GM18858 (cell line): ENCODE measurements around the gene PIGR.
"Not testable (repeated sequence)": the region's sequence is repeated elsewhere in the genome, so short reads cannot be mapped to it uniquely, and the experiment has no call there.

Source experiments
- ATAC-seq: cut with Tn5 transposase; IDR thresholded peaks from one replicate; pipeline ENCODE4 v1.9.1; 2021; ENCODE audit not compliant: unreplicated experiment

The PIGR gene

GRCh38 chr1:206935491-206936067 is 10.7 kb downstream of the PIGR start:
- ATAC-seq = no peak

GRCh38 chr1:206933333-206933945 is 12.8 kb downstream of the PIGR start:
- no peak for ATAC-seq

GRCh38 chr1:206932177-206932576 is 14.1 kb downstream of the PIGR start:
- no peak for ATAC-seq

GRCh38 chr1:206931709-206932108 is 14.6 kb downstream of the PIGR start:
- ATAC-seq = no peak

DNA sequence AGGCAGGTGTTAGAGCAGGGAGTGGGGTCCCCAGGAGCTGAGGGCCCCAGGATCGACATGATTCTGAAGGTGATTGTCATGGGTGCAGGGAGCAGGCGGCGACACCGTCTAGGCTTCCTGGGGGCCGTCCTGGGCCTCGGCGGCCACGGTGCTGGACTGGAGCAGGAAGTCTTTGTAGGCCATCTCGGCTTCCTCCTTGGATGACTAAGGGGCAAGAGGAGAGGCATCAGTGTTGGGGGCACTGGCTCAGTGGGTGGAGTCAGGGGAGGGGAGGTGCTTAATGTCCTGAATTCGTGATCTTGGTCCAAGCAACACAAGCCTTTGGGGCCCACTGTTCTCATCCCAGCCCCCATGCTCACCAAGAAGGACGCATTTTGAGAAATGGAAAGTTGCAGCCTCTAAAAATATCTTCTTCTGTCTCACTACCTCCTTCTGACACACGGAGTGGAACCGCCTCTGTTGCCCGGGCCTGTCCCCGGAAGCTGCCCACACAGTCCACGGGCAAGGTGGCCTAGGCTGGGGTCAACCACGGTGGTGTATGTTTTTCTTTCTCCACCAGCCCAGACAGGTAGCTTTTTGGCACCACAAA is 16.0 kb downstream of the PIGR start:
- peak; percentile 85 for ATAC-seq

GRCh38 chr1:206929524-206929923 is 16.7 kb downstream of the PIGR start:
- ATAC-seq = no peak

GRCh38 chr1:206926286-206926685 is 20.0 kb downstream of the PIGR start:
- no peak for ATAC-seq

DNA sequence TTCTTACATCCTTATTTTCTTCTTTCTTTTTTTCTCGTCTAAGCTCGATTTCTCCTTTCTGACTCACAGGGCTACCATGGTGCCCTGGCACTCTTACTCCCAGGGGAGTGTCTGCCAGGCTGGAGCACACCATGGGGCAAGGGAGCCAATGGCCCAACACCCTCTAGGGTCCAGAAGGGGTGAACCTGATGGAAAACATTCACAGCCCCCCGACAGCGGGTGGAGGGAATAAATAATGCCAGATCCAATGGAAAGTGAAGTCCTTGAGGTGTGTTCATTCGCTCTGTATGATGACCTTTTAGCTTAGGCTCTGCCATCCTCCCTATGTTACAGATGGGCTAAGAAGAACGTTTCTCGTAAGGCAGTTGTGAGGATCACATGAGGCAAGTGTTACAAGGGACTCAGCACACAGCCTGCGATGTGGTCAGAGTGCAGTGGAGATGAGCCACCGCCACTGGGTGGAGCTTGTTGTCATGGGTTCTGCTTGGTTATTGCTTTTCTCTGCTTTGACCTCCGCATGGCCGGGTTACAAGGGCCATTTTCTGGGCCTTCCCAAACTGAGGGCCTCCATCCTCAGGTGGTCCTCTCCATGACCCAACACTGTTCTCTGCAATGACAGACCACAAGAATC is 21.0 kb downstream of the PIGR start:
- peak; percentile 34 for ATAC-seq

DNA sequence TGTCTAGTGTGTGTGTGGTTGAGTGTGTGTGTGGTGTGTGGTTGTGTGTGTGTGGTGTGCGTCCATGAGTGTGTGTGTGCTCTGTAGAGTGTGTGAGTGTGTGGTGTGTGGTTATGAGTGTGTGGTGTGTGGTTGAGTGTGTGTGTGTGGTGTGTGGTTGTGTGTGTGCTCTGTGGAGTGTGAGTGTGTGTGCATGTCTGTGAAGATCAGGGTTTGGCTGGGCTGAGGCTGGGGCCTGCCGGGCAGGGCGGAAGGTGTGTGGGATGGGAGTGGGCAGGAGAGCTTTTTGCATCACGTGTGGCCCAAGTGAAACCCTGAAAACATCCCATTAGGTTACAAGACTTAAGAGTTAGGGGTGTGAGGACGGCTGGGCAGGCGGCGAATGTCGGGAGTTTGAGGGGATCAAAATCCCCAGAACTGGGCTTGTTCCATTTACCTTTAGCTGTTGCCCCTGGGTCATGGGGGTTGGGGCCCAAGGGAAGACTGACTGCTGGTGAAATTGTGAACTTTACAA is 21.6 kb downstream of the PIGR start:
- peak; percentile 14 for ATAC-seq

DNA sequence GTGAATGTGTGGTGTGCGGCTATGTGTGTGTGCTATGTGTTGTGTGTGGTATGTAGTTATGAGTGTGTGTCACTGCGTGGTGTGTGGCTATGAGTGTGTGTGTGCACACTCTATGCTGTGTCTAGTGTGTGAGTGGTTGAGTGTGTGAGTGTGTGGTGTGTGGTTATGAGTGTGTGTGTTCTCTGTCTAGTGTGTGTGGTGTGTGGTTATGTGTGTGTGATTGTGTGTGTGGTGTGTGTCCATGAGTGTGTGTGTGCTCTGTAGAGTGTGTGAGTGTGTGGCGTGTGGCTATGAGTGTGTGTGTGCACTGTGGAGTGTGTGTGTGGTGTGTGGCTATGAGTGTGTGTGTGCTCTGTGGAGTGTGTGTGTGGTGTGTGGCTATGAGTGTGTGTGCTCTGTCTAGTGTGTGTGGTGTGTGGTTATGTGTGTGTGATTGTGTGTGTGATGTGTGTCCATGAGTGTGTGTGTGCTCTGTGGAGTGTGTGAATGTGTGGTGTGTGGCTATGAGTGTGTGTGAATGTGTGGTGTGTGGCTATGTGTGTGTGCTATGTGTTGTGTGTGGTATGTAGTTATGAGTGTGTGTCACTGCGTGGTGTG is 22.2 kb downstream of the PIGR start:
- ATAC-seq = not testable (repeated sequence)

DNA sequence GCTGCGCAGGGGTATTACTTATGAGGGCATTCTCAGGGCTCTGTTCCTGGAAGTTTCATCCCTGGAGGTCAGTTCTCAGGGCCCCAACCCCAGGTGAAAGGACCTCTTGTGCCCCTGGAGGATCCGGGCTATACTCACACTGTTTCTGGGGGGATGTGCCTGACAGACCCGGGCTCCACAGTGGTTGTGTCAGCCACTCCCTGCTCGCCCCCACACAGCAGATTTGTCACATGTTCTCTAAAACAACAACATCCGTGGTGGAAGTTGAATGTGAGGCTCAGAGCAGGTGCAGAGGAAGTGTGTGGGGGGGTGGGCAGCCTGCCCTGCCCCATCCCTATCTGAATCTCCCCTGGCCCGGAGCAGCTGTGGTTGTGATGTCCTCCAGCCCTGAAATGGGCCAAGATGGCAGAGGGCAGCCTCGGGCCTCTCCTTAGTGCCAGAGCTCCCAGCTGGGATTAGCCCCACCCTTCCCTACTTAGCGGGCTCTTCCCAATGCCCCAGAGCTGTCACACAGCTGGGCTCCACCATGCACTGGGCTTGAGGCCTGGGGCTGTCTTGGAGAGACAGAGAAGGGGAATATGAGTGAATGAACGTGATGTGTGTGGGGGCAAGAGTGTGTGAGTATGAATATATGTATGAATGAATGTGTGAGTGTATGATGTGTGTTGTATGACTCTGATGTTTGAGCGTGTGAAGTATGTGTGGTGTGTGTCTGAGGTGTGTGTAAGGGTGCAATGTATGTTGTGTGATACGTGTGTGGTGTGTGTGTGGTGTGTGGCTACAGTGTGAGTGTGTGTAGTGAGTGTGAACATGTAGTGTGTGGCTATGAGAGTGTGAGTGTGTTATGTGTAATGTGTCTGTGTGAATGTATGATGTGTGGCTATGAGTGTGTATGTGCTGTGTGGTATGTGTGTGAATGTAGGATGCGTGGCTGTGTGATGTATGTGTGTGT is 23.0 kb downstream of the PIGR start:
- no peak for ATAC-seq

GRCh38 chr1:206922524-206922923 is 23.7 kb downstream of the PIGR start:
- no peak for ATAC-seq

GRCh38 chr1:206921772-206922265 is 24.4 kb downstream of the PIGR start, which contains the start of gene FCMR:
Gene FCMR, minus strand, starts transcription at chr1:206921941. Its CDS starts 87 bp downstream, at chr1:206921854.
- ATAC-seq = no peak

DNA sequence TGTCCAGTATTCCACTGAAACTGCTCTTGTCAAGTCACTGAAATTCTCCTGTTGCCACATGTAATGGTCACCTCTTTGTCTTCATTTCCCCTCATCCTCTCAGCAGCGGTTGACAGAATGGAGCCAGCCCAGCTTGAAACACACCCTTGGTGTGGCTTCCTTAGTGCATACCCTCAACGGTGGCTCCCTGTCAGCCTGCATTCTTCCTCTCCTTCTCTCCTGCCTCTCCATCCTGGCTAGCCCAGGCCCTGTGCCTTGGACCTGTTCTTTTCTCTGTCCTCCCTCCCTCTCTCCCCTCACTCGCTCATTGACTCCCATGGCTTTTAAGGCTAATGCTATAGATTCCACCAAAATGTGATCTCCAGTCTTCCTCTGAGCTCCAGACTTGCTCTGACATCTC is 28.2 kb downstream of the PIGR start:
- ATAC-seq = no peak

DNA sequence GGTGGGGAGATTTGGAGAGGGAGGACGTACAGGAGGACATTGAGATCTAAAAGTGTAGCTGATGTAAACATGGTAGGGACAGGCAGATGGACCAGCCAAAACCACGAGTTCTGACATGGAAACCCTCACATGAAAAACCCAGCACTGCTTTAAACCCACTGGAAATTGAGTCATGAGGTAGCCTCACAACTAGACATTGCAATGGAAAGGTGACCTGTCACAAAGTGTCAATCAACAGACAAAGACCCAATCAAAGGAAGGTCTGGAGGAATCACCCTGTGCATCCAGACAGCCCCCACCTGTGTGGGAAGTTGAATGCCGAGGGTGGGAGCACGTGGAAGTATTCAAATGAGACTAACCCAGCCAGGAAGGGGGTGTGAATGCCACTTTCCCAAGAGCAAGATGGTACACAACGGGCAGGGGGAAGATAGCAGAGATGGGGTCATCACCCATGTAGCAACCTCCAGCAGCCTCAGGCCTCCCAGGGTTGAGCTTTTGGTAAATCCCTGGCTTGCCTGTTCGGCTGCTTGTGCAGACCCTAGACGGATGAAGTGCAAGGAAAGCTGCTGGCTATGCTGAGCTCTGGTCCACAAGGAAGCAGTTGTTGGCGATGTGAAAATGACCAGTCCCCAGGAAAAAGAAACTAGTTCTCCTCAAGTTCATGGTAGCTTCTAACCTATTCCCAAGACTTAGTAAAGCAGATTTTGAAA is 30.1 kb downstream of the PIGR start:
- no peak for ATAC-seq

- no peak for ATAC-seq
Measured at GRCh38 chr1:206915030-206915735, 31.1 kb downstream of the PIGR start.

DNA sequence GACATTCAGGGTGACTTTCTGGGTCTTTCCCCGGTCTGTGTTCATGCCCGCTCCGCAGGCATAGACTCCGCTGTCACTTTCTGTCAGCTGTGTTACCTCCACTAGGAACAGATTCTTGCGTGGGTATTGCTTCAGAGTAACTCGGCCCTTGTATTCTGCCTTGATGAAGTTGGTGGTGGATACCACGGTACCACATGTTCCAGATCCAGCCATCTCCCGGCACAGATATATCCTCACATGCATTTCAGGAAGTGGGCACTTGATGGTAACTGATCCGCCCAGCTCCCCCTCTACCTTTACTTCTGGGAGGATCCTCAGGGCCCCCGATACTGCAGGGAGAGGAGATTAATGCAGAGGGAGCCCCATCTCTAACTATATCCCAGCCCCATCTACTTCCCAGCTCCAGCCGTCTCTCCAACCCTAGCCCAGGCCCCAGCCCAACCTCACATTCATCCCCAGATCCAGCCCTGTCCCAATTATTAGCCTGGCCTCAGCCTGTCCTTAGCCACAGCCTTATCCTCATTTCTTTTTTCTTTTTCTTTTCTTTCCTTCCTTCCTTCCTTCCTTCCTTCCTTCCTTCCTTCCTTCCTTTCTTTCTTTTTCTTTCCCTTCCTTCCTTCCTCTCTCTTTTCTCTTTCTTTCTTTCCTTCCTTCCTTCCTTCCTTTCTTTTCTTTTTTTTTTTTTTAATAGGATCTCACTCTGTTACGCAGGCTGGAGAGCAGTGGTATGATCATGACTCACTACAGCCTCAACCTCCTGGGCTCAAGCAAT is 32.3 kb downstream of the PIGR start:
- no peak for ATAC-seq

DNA sequence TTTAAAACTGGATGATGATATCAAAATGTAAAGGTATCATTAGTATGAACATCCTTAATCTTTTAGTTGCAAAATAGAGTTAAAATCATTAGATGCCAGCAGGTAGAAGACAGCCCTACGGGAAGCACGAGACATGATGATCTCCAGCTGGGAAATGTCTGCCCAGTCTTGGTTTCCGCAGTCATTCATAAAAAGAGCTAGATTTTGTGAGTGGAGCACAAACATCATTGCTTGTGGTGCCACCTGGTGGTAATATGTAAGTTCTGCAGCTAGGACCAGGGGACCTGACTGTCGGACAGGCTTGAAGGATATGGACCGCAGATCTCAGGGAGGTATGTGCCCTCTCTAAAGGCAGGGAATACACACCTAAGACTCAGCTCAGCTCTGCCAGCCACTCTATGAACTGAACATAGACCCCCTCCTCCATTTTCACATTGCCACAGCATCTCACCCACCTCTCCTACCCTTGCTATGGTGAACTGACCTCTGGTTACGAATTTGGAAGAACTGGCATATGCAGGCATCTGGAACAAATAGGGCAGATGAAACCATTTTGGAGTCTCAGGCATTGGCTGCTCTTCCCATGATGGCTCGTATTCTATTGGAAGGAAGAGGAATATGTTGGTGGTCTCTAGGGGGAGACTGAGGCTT is 33.7 kb downstream of the PIGR start:
- no peak for ATAC-seq
